Activated T-helper 17 cell treated with anti-CD3 and anti-CD28 coated beads, Interleukin-2, amount 50 U/mL, for 72 hours (primary cell): ENCODE measurements around the gene DIP2B. TPM values are rescaled to one million over a fixed set of nuclear protein-coding genes. Genes with fewer than 3 reads are reported as not detected.
A peak's percentile ranks its signal among the peaks of the same experiment; 100 is the strongest.

ENCODE experiments used
- ATAC-seq: fragments of 150-1000 bp; cut with Tn5 transposase; replicated peaks from 2 replicates; pipeline ENCODE4 v1.10.0; 2021; ENCODE audit warnings: mild to moderate bottlenecking, moderate library complexity
- H3K27ac Mint-ChIP-seq: one replicate; pipeline ENCODE4 v1.8.0; 2022; ENCODE audit warnings: mixed read lengths
- H3K27me3 Mint-ChIP-seq: one replicate; pipeline ENCODE4 v1.8.0; 2022; ENCODE audit warnings: mixed read lengths
- H3K36me3 Mint-ChIP-seq: one replicate; pipeline ENCODE4 v1.8.0; 2022; ENCODE audit warnings: low read depth, mild to moderate bottlenecking, mixed read lengths
- H3K4me1 Mint-ChIP-seq: one replicate; pipeline ENCODE4 v1.8.0; 2022; ENCODE audit warnings: mixed read lengths
- H3K4me3 Mint-ChIP-seq: one replicate; pipeline ENCODE4 v1.8.0; 2022; ENCODE audit warnings: mild to moderate bottlenecking, mixed read lengths
- H3K9me3 Mint-ChIP-seq: one replicate; pipeline ENCODE4 v1.8.0; 2022; ENCODE audit warnings: mixed read lengths
- total RNA-seq, 2 donors: library from RNA; stranded (reverse); gene quantifications; one replicate each; pipeline ENCODE4 v1.2.3, GENCODE V29; 2022

Gene DIP2B
- total RNA-seq, 2 donors from 2014 or later: 18.6 to 20.1 TPM

GRCh38 chr12:50718760-50719159 is 214.0 kb downstream of the DIP2B start:
- Mint-ChIP-seq H3K36me3 (peaks cover 92% of the 10 kb centered on the region), H3K27ac (no peak overlapping the region), H3K4me3 (no peak overlapping the region), H3K27me3 (no peaks in the 10 kb centered on the region), H3K4me1 (no peaks in the 10 kb centered on the region), H3K9me3 (no peaks in the 10 kb centered on the region)
- no peak for ATAC-seq

GRCh38 chr12:50720085-50720484 is 215.3 kb downstream of the DIP2B start:
- no peak for ATAC-seq
- peaks cover 92% of the 10 kb centered on the region for H3K36me3 Mint-ChIP-seq
- no peaks in the 10 kb centered on the region for H3K27me3 Mint-ChIP-seq
- H3K27ac Mint-ChIP-seq: no peak overlapping the region
- H3K4me3 Mint-ChIP-seq: no peak overlapping the region
- no peaks in the 10 kb centered on the region for H3K9me3 Mint-ChIP-seq
- no peaks in the 10 kb centered on the region for H3K4me1 Mint-ChIP-seq

GRCh38 chr12:50720501-50720900 is 215.7 kb downstream of the DIP2B start:
- H3K4me3 Mint-ChIP-seq: no peak overlapping the region
- H3K4me1 Mint-ChIP-seq: no peaks in the 10 kb centered on the region
- no peak overlapping the region for H3K27ac Mint-ChIP-seq
- H3K36me3 Mint-ChIP-seq: peaks cover 92% of the 10 kb centered on the region
- ATAC-seq: no peak
- no peaks in the 10 kb centered on the region for H3K27me3 Mint-ChIP-seq
- H3K9me3 Mint-ChIP-seq: no peaks in the 10 kb centered on the region

- Mint-ChIP-seq H3K4me1 (no peaks in the 10 kb centered on the region), H3K27me3 (no peaks in the 10 kb centered on the region), H3K9me3 (no peaks in the 10 kb centered on the region), H3K36me3 (peaks cover 88% of the 10 kb centered on the region), H3K27ac (peak overlapping the region; percentile 22), H3K4me3 (no peak overlapping the region)
- no peak for ATAC-seq
These were observed 219.1 kb downstream of the DIP2B start for GRCh38 chr12:50723865-50724264.

DNA sequence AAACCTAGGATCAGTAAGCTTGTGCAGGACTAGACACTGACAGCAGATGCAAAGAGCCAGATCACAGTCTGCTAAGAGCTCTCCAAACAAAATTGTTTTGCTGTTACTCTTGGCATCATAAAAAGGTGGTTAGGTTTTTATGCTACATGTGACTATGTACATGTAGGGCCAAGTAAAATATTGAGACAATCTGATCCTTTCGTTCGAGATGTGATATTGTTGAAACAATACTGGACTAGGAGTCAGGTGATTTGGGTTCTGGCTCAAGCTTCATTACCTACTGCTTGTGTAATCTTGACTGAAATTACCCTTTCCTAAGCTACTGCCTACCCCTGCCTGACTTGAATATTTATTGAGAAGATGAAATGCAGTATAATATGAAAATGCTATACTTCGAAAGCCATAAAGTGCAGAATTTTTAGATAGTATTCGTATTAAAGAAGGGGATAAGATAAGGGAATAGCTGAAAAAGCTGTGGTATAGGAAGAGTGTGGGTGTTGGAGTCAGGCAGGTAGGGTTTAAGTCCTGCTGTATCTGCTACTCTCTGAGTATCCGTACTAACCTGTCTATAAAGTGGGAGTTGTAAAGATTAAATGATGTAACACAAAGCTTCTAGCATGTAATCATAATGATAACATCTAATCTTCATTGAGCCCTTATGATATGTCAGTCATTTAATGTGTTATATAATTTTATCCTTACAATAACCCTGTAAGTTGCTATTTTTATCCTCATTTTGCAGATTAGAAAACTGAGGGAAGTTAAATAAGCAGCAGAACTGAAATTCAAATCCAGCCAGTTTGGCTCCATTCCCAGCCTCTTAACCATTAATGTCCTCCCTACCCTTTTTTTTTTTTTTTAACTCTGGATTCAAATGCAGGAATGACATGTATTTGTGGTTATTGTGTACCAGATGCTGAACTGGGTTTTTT is 220.5 kb downstream of the DIP2B start:
- H3K4me3 Mint-ChIP-seq: no peak overlapping the region
- H3K9me3 Mint-ChIP-seq: no peaks in the 10 kb centered on the region
- H3K36me3 Mint-ChIP-seq: peaks cover 90% of the 10 kb centered on the region
- no peak for ATAC-seq
- peak overlapping the region; percentile 55 for H3K27ac Mint-ChIP-seq
- H3K27me3 Mint-ChIP-seq: no peaks in the 10 kb centered on the region
- no peaks in the 10 kb centered on the region for H3K4me1 Mint-ChIP-seq

GRCh38 chr12:50727466-50727865 is 222.7 kb downstream of the DIP2B start:
- ATAC-seq: no peak
- H3K9me3 Mint-ChIP-seq: no peaks in the 10 kb centered on the region
- H3K36me3 Mint-ChIP-seq: peaks cover 90% of the 10 kb centered on the region

DNA sequence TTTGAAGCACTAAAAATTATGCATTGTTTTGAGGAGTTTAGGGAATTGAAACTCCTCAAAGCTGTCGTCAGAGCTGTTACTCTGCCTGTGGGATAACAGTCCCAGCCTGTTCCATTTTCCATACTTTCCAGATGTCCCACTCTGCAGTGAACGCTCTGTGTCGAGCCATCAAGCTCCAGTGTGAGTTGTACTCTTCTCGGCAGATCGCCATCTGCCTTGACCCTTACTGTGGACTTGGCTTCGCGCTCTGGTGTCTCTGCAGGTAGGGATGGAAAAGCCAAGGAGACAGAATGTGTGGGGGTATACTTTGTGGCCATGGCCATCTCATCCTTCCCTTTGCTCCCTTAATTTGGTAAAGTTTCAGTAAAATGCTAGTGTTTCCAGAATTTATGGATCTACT is 223.6 kb downstream of the DIP2B start:
- Mint-ChIP-seq H3K4me1 (no peaks in the 10 kb centered on the region), H3K36me3 (peaks cover 90% of the 10 kb centered on the region), H3K4me3 (no peak overlapping the region), H3K9me3 (no peaks in the 10 kb centered on the region), H3K27ac (no peak overlapping the region), H3K27me3 (no peaks in the 10 kb centered on the region)
- ATAC-seq: no peak

More at GRCh38 chr12:50727466-50727865, 222.7 kb downstream of the DIP2B start:
- no peak overlapping the region for H3K27ac Mint-ChIP-seq
- H3K4me1 Mint-ChIP-seq: no peaks in the 10 kb centered on the region
- no peak overlapping the region for H3K4me3 Mint-ChIP-seq
- no peaks in the 10 kb centered on the region for H3K27me3 Mint-ChIP-seq

DNA sequence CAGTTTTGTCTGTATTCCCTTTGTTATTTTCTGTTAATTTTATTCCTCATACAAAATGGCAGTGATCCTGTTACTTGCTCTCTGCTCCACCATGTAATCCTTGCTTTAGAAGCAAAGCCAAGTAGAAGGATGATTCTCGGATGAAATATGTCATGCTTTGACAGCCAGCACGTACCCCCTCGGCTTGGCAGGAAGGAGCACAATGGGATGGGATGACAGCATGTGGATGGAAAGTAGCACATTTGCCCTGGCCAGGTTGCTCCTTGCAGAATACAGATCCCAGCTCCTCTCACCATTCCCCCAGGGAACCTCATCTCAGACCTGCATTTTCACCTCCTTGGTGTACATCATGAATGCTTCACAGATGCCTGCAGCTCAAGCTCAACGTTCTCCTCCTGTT is 224.1 kb downstream of the DIP2B start:
- Mint-ChIP-seq H3K4me1 (no peaks in the 10 kb centered on the region), H3K4me3 (no peak overlapping the region), H3K27me3 (no peaks in the 10 kb centered on the region), H3K9me3 (no peaks in the 10 kb centered on the region), H3K36me3 (peaks cover 90% of the 10 kb centered on the region), H3K27ac (no peak overlapping the region)
- ATAC-seq: no peak

DNA sequence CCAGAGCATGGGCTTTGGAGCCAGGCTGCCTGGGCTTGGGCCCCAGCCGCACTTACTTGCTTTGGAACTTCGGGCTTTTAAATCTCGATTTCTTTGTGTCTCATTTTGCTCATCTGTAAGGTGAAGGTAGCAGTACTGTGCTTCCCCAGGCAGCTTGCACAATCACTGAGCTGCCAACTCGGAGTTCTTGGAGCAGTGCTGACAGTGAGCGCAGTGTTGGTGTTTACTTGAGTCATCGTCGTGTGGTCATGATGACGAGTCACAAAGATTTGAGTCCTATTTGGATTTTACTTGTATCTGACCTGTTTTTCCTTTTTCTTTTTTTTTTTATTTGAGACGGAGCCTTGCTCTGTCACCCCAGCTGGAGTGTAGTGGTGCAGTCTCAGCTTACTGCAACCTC is 227.8 kb downstream of the DIP2B start:
- Mint-ChIP-seq H3K4me1 (no peaks in the 10 kb centered on the region), H3K27ac (no peak overlapping the region), H3K9me3 (no peaks in the 10 kb centered on the region), H3K27me3 (no peaks in the 10 kb centered on the region), H3K36me3 (peaks cover 97% of the 10 kb centered on the region), H3K4me3 (no peak overlapping the region)
- ATAC-seq: no peak

- Mint-ChIP-seq H3K27ac (no peak overlapping the region), H3K36me3 (peaks cover 99% of the 10 kb centered on the region), H3K9me3 (no peaks in the 10 kb centered on the region), H3K4me3 (no peak overlapping the region), H3K4me1 (no peaks in the 10 kb centered on the region), H3K27me3 (no peaks in the 10 kb centered on the region)
- no peak for ATAC-seq
These were observed 228.9 kb downstream of the DIP2B start for GRCh38 chr12:50733706-50734105.

- no peak overlapping the region for H3K4me3 Mint-ChIP-seq
- no peaks in the 10 kb centered on the region for H3K9me3 Mint-ChIP-seq
- no peaks in the 10 kb centered on the region for H3K27me3 Mint-ChIP-seq
- H3K4me1 Mint-ChIP-seq: no peaks in the 10 kb centered on the region
- no peak overlapping the region for H3K27ac Mint-ChIP-seq
- ATAC-seq: no peak
- H3K36me3 Mint-ChIP-seq: peaks cover 99% of the 10 kb centered on the region
These were observed 229.9 kb downstream of the DIP2B start for GRCh38 chr12:50734409-50735263.

- peaks cover 97% of the 10 kb centered on the region for H3K36me3 Mint-ChIP-seq
- H3K4me3 Mint-ChIP-seq: no peak overlapping the region
- no peaks in the 10 kb centered on the region for H3K4me1 Mint-ChIP-seq
- peak overlapping the region; percentile 83 for H3K27ac Mint-ChIP-seq
- ATAC-seq: peak; percentile 31
- H3K9me3 Mint-ChIP-seq: no peaks in the 10 kb centered on the region
- no peaks in the 10 kb centered on the region for H3K27me3 Mint-ChIP-seq
These were observed 234.8 kb downstream of the DIP2B start for GRCh38 chr12:50739611-50740010.

GRCh38 chr12:50740307-50740706 is 235.5 kb downstream of the DIP2B start:
- Mint-ChIP-seq H3K4me1 (no peaks in the 10 kb centered on the region), H3K9me3 (no peaks in the 10 kb centered on the region), H3K27me3 (no peaks in the 10 kb centered on the region), H3K36me3 (peaks cover 97% of the 10 kb centered on the region), H3K27ac (peak overlapping the region; percentile 83), H3K4me3 (no peak overlapping the region)
- ATAC-seq: peak; percentile 79

DNA sequence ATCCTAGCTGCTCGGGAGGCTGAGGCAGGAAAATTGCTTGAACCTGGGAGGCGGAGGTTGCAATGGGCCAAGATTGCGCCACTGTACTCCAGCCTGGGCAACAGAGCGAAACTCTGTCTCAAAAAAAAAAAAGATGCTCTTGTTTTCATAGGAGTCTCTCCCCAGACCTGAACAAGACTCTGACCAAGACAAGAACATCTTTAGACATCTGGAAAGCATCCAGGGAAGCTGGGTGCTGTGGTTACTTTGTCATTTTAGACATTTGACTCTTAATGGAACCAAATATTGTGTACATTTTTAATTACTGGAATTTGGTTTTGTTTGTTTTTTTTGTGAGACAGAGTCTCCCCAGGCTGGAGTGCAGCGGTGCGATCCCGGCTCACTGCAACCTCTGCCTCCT is 238.0 kb downstream of the DIP2B start:
- H3K36me3 Mint-ChIP-seq: peaks cover 92% of the 10 kb centered on the region

DNA sequence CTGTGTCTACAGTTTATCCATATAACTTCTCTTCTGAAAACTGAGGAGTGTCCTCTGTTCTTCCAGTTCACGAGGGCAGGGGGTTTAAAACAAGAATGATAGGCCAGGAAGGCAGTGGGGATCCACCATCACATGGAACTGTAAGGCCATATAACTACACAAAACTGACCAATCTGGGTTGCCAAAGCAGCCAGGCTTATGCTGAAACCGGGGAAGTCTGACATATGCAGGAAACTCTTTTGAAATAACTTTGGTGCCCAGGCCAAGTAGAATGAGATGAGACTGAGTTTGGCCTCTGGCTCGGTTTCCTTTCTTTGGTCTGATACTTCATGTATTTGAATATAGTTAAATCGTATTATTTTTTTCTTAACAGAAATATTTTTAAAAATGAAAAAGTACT is 241.1 kb downstream of the DIP2B start:
- peaks cover 78% of the 10 kb centered on the region for H3K36me3 Mint-ChIP-seq
- no peak for ATAC-seq
- no peaks in the 10 kb centered on the region for H3K27me3 Mint-ChIP-seq
- no peak overlapping the region for H3K27ac Mint-ChIP-seq
- no peaks in the 10 kb centered on the region for H3K9me3 Mint-ChIP-seq
- H3K4me3 Mint-ChIP-seq: no peak overlapping the region
- H3K4me1 Mint-ChIP-seq: no peaks in the 10 kb centered on the region

More for the DNA sequence above, 238.0 kb downstream of the DIP2B start:
- Mint-ChIP-seq H3K27me3 (no peaks in the 10 kb centered on the region), H3K9me3 (no peaks in the 10 kb centered on the region), H3K4me1 (no peaks in the 10 kb centered on the region), H3K27ac (no peak overlapping the region), H3K4me3 (no peak overlapping the region)
- ATAC-seq: no peak
